ENCODE measurements around the gene CHRNE. TPM values are rescaled to one million over a fixed set of nuclear protein-coding genes. Genes with fewer than 3 reads are reported as not detected.

The CHRNE gene
- total RNA-seq (2014; rRNA removed; shearing (Covaris generic)), result 0.19 and 0.38 TPM in 2 replicates

DNA sequence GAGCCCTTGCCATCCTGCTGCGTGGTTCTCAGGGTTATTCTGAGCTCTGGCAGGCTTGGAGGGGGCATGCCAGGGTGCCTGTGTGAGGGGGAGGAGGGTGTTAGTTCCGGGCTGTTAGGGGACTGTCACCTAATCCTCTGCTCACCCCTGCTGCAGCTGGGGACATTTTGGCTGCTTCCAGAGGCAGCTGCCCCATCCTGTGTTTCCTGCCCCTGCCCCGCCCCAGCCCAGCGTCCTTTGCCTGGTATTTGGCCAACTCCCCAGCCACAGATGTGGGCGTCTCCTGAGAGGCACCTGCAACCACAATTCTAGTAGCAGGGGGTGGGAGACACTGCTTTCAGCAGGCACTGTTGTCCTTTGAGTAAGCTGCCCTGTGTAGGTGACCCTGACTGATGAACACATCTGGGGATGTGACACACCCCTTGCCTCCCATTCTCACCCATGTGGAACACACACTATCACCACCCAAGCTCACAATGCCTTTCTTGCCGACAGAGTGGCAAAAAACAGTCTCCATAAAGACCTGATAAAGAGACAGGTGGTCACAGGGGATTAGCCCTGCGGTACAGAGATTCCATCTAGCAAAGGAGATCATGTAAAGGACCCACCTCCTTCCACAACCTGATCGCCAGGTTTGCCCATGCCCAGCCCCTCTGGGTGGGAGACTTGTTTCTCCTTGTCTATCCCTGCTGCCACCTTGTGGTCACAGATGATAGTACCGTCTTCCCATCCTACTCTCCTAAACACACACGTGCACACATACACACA, at the start of gene CHRNE:
TSS of gene CHRNE (minus strand) at position 48 of the 768 bp plus-strand sequence. CDS start at position 13, 35 bp downstream.

DNA sequence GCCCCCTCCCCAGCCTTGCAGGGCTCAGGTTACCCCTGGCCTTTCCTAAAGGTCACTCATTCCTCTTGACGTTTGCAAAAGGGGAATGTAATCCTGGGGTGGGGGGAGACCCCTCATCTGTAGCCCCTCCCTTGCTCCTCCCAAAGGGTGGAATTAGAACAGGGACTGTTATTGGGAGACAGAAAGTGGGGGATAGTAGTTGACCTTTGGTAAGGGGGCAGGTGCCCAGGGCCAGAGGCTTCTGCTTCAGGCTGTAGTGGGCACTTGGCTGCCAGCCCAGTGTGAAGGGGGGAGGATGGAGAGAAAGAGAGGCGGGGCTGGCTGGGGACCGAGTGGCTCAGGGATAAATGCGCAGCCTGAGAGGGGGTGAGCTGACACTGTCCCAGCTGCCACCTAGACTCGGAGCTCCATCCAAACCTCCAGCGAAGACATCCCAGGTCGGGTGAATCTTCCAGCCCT, 47.9 kb upstream of the CHRNE start, which contains the start of gene ENO3:
TSS of gene ENO3 (plus strand) at position 374 of the 459 bp plus-strand sequence. CDS start 711 bp downstream, outside the sequence.

DNA sequence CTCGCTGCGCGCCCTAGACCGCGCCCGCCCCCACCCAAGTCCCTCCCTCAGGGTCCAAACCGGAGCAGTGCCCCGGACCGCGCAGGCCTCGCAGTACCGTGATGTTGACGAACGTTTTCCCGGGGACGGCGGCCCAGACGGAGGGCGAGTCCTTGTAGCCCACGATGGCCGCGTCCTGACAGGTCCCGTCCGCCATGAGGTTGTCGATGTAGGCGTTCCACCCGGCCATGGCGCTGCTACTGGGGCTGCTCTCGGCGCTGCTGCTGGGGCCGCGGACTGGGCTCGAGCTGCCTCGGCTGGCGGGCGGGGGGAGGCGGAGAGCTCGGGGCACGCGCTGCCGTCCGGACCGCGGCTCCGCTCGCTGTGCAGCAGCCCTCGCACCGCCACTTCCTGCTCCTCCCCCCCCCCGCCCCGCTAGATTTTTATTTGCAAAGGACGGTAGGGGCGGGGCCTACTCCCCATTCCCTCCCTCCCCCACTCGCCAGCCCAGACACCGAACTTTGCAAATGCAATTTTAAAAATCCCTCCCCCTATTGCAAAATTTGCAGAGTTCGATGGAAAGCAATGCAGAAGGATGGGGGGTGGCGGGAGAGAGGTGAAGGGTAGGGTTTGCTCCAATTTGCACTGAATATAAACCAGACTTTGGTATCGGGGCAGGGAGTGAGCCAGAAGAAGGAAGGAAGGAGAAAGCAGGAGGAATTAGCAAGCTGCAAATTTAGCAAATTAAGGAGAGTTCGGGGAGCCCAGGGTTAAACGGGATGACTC, 45.5 kb upstream of the CHRNE start, which contains the start of gene PFN1:
TSS of gene PFN1 (minus strand) at position 365 of the 765 bp plus-strand sequence. CDS start at position 229, 136 bp downstream.

DNA sequence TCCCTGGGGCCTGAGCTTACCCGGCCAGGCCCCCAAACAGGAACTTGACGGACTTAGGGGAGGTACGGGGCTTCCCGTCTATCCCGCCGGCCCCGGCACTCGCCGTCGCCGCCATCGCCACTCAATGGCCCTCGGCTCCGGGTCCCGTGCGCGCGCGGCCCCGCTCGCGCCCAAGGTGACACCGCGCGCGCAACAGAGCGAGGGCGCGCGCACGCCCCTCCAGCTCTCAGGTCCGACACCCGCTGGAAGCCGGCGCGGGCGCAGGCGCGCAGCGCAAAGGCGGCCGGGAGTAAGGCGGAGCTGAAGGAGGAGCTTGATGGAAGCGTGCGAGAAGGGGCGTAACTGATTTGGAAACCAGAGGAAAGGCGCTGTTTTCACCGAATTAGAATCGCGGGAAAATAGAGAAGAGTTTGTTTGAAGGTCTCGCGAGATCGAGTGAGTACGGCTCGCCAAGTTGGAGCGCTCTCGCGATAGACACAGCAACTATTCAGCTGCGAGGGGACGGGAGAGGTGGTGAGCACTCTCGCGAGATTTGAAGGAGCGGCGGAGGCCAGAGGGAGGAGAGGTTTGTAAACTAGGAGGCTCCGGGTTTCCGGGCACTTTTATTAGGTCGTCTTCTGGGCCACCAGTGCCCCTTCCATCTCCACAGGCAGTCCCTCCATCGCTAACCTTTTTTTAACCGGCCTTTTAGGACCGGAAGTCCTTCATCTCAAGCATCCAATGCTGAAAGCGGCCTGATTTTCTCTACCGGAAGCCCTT, 37.1 kb upstream of the CHRNE start, which contains the start of the genes RNF167 and SLC25A11:
TSS of gene RNF167 (plus strand) at position 473 of the 759 bp plus-strand sequence. CDS start 642 bp downstream, outside the sequence.
TSS of gene SLC25A11 (minus strand) at position 251 of the 759 bp plus-strand sequence. CDS start at position 115, 136 bp downstream.

DNA sequence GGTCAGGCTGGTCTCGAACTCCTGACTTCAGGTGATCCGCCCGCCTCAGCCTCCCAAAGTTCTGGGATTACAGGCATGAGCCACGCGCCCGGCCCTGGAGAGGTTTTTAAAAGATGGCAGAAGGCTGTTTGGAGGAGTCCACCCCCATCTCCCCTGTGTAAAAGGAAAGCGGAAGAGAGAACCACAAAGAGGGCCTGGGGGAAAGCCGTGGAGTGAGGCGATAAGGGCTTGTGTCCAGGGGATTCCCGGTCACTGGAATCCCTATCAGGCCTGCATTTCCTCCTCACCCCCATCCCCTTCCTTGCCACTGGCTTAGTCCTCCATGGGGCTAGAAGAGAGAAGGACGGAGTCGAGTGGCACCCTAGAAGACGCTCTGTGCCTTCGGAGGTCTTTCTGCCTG, 29.1 kb upstream of the CHRNE start, which contains the start of gene GP1BA:
TSS of gene GP1BA (plus strand) at position 315 of the 400 bp plus-strand sequence. CDS start 328 bp downstream, outside the sequence.

DNA sequence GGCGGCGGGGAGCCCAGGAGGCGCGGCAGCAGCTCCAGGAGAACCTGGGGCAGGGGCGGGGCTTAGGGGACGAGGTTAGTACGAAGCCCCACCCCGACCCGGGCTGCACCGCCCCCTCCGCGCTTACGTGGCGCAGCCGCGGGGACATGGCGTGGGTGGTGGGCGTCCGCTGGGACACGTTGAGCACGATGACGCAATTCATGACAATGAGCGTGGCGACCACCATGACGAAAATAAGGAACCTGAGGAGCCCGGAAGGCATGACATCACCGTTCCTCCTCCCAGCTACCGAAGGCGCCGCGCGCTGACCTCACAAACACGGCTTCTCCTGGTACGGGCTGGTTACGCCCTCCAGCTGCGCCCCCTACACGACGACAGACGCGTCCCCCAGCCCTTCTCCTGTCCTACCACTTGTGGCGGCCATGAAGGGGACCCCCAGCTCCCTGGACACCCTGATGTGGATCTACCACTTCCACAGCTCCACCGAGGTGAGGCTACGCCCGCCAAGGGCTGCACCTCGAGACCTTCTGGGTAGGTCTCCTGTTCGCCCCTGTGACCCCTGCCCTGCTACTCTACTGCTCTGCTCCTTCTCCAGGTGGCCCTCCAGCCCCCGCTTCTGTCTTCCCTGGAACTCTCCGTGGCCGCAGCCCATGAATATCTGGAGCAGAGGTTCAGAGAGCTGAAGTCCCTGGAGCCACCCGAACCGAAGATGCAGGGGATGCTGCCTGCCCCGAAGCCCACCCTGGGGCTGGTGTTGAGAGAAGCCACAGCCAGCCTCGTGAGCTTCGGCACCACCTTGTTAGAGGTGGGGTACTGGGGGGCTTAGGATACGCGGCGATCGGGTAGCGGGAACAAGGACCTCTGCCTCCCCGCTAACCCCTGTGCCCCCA, 3.3 kb downstream of the CHRNE start, which contains the start of gene C17orf107:
TSS of gene C17orf107 (plus strand) at position 196 of the 890 bp plus-strand sequence. CDS start at position 423, 227 bp downstream.

Other genes with a start within 250 kb of the CHRNE start
- 30.5 and 31.3 TPM in 2 replicates for gene PELP1, start 199.0 kb downstream of the CHRNE start, total RNA-seq (2014; rRNA removed; shearing (Covaris generic))
- gene ARRB2, start 192.5 kb downstream of the CHRNE start, total RNA-seq (2014; rRNA removed; shearing (Covaris generic)), result 26.7 and 34.7 TPM in 2 replicates
- 29.1 and 38.1 TPM in 2 replicates for gene MED11, start 171.7 kb downstream of the CHRNE start, total RNA-seq (2014; rRNA removed; shearing (Covaris generic))
- 0.27 and 0.38 TPM in 2 replicates for gene ZMYND15, start 163.3 kb downstream of the CHRNE start, total RNA-seq (2014; rRNA removed; shearing (Covaris generic))
- gene CXCL16, start 163.2 kb downstream of the CHRNE start, total RNA-seq (2014; rRNA removed; shearing (Covaris generic)), result 4.0 and 4.1 TPM in 2 replicates
- gene TM4SF5, start 131.2 kb downstream of the CHRNE start, total RNA-seq (2014; rRNA removed; shearing (Covaris generic)), result not detected in 2 replicates
- 0.26 TPM in 1 of 2 replicates, not detected in the other for gene VMO1, start 116.7 kb downstream of the CHRNE start, total RNA-seq (2014; rRNA removed; shearing (Covaris generic))
- gene GLTPD2, start 114.1 kb downstream of the CHRNE start, total RNA-seq (2014; rRNA removed; shearing (Covaris generic)), result not detected in 2 replicates
- 200 and 223 TPM in 2 replicates for gene PSMB6, start 106.9 kb downstream of the CHRNE start, total RNA-seq (2014; rRNA removed; shearing (Covaris generic))
- gene PLD2, start 95.9 kb downstream of the CHRNE start, total RNA-seq (2014; rRNA removed; shearing (Covaris generic)), result 19.5 and 26.8 TPM in 2 replicates
- 33.7 and 33.8 TPM in 2 replicates for gene MINK1, start 69.8 kb downstream of the CHRNE start, total RNA-seq (2014; rRNA removed; shearing (Covaris generic))
- 0.45 and 0.53 TPM in 2 replicates for gene C17orf107, start 3.6 kb downstream of the CHRNE start, total RNA-seq (2014; rRNA removed; shearing (Covaris generic))
- not detected in 2 replicates for gene GP1BA, start 29.2 kb upstream of the CHRNE start, total RNA-seq (2014; rRNA removed; shearing (Covaris generic))
- gene SLC25A11, start 36.9 kb upstream of the CHRNE start, total RNA-seq (2014; rRNA removed; shearing (Covaris generic)), result 83.0 and 86.7 TPM in 2 replicates
- 43.8 and 50.1 TPM in 2 replicates for gene RNF167, start 37.2 kb upstream of the CHRNE start, total RNA-seq (2014; rRNA removed; shearing (Covaris generic))
- 1,994 and 2,456 TPM in 2 replicates for gene PFN1, start 45.4 kb upstream of the CHRNE start, total RNA-seq (2014; rRNA removed; shearing (Covaris generic))
- gene ENO3, start 48.0 kb upstream of the CHRNE start, total RNA-seq (2014; rRNA removed; shearing (Covaris generic)), result 7.2 and 8.6 TPM in 2 replicates
- 90.5 and 106 TPM in 2 replicates for gene SPAG7, start 64.7 kb upstream of the CHRNE start, total RNA-seq (2014; rRNA removed; shearing (Covaris generic))
- 25.6 and 46.7 TPM in 2 replicates for gene CAMTA2, start 84.6 kb upstream of the CHRNE start, total RNA-seq (2014; rRNA removed; shearing (Covaris generic))
- gene INCA1, start 94.4 kb upstream of the CHRNE start, total RNA-seq (2014; rRNA removed; shearing (Covaris generic)), result 0.72 TPM in 1 of 2 replicates, not detected in the other
- 39.6 and 46.3 TPM in 2 replicates for gene KIF1C, start 94.9 kb upstream of the CHRNE start, total RNA-seq (2014; rRNA removed; shearing (Covaris generic))
- gene SLC52A1, start 132.3 kb upstream of the CHRNE start, total RNA-seq (2014; rRNA removed; shearing (Covaris generic)), result not detected in 2 replicates
- not detected in 2 replicates for gene ZFP3, start 175.4 kb upstream of the CHRNE start, total RNA-seq (2014; rRNA removed; shearing (Covaris generic))
- 19.4 and 20.4 TPM in 2 replicates for gene ZNF232, start 208.8 kb upstream of the CHRNE start, total RNA-seq (2014; rRNA removed; shearing (Covaris generic))
- gene USP6, start 212.9 kb upstream of the CHRNE start, total RNA-seq (2014; rRNA removed; shearing (Covaris generic)), result not detected in 2 replicates

All from A375 (cell line).